Upper lobe of left lung (tissue), 6 donors: Measurements from ENCODE around the gene FOXJ2. TPM values are rescaled to one million over a fixed set of nuclear protein-coding genes. Genes with fewer than 3 reads are reported as not detected.

Experiments
- ATAC-seq, 2 donors: fragments of 200-7000 bp; cut with Tn5 transposase; one replicate each; pipeline ENCODE4 v1.9.1; 2022; ENCODE audit warnings: mild to moderate bottlenecking in 2 of 2, moderate library complexity in 2 of 2; ENCODE audit not compliant: low FRiP score in 2 of 2
- DNase-seq, 2 donors: peaks; one replicate each; pipeline ENCODE4 v3.0.0-alpha.2; 2019 to 2020
- H3K27ac ChIP-seq, 4 donors: fragments of 200-600 bp; sonication (generic); one replicate each; pipeline ENCODE4 v1.5.1; 2016 to 2019
- H3K27me3 ChIP-seq, 4 donors: fragments of 200-600 bp; sonication (generic); one replicate each; pipeline ENCODE4 v1.5.1; 2017 to 2019
- H3K36me3 ChIP-seq, 4 donors: fragments of 200-600 bp; sonication (generic); one replicate each; pipeline ENCODE4 v1.5.1; 2016 to 2019
- H3K4me1 ChIP-seq, 4 donors: fragments of 200-600 bp; sonication (generic); one replicate each; pipeline ENCODE4 v1.5.1; 2018 to 2019
- H3K4me3 ChIP-seq, 4 donors: fragments of 200-600 bp; sonication (generic); one replicate each; pipeline ENCODE4 v1.5.1; 2017 to 2019; ENCODE audit warnings: mild to moderate bottlenecking in 2 of 4, moderate library complexity in 1 of 4
- H3K9me3 ChIP-seq, 4 donors: fragments of 200-600 bp; sonication (generic); one replicate each; pipeline ENCODE4 v1.5.1; 2018 to 2019
- CTCF ChIP-seq, 6 experiments: fragments of 450-650 bp in 4 of 6; fragments of 200-600 bp in 2 of 6; sonication (generic) in 2 of 6; IDR thresholded peaks; one replicate each; pipeline ENCODE4 v1.5.1; 2016 to 2019; ENCODE audit warnings: antibody characterized with exemption in 6 of 6
- EP300 ChIP-seq, 4 donors: sonication (generic); formaldehyde crosslinking; IDR thresholded peaks; one replicate each; pipeline ENCODE4 v1.5.1; 2017; ENCODE audit warnings: antibody characterized with exemption in 4 of 4, control low read depth in 2 of 4
- POLR2A ChIP-seq, 4 donors: fragments of 450-650 bp; IDR thresholded peaks; one replicate each; pipeline ENCODE4 v1.5.1; 2016 to 2017; ENCODE audit warnings: antibody characterized with exemption in 4 of 4, mild to moderate bottlenecking in 2 of 4
- POLR2AphosphoS5 ChIP-seq, 2 donors: sonication (generic); formaldehyde crosslinking; IDR thresholded peaks; one replicate each; pipeline ENCODE4 v1.5.1; 2017; ENCODE audit warnings: antibody characterized with exemption in 2 of 2
- WGBS, 2 donors: methylation state at CpG; one replicate each; pipeline ENCODE4 v1.1.5; 2017 to 2018; 5-methylcytosine and 5-hydroxymethylcytosine counted together
- total RNA-seq, 6 donors: library from RNA; depleted of rRNA in 4 of 6; stranded (reverse); fragments of >200 nt in 4 of 6; gene quantifications; one replicate each; pipeline versions ENCODE4 v1.1.0 to v1.2.1, GENCODE V29; 2016 to 2021
- donor health status: DM: no; HTN: no; CAD: no; lungs with moderate emphysema.
- donor health status: DM: no; HTN: yes; CAD: no; lungs with severe emphysema.

The FOXJ2 gene
- total RNA-seq, 6 donors from 2014 or later = 14.7 to 25.1 (median 18.4) TPM

GRCh38 chr12:8036346-8036745, 3.8 kb downstream of the FOXJ2 start:
- DNase-seq = peak in 1 of 2 donors; percentile 65
- ATAC-seq = no peak
- peak overlapping the region in 2 of 4 donors; percentile 52 to 64 for H3K27ac ChIP-seq
- WGBS, 2 donors = 50 to 66% methylated on average over 8 of the region's 8 CpGs
- peaks cover 0 to 21% (median 15%) of the 10 kb centered on the region in 4 donors for H3K36me3 ChIP-seq
- H3K4me1 ChIP-seq = peaks cover 61 to 68% (median 64%) of the 10 kb centered on the region in 4 donors
- no peak overlapping the region for H3K4me3 ChIP-seq
- TF ChIP-seq POLR2AphosphoS5 (IDR thresholded peaks at IDR 0.05) (no peak), CTCF (IDR thresholded peaks at IDR 0.05) (no peak)
- H3K27me3 ChIP-seq = no peaks in the 10 kb centered on the region
- H3K9me3 ChIP-seq = no peaks in the 10 kb centered on the region

GRCh38 chr12:8037046-8037663, 4.6 kb downstream of the FOXJ2 start:
- WGBS, 2 donors = 19 to 42% methylated on average over 6 of the region's 6 CpGs
- H3K36me3 ChIP-seq = peaks cover 2 to 29% (median 23%) of the 10 kb centered on the region in 4 donors
- ATAC-seq (no peak), DNase-seq (no peak)
- H3K27me3 ChIP-seq = no peaks in the 10 kb centered on the region
- peak overlapping the region in 3 of 4 donors; percentile 1 to 64 (median 8) for H3K27ac ChIP-seq
- H3K4me3 ChIP-seq = no peak overlapping the region
- H3K4me1 ChIP-seq = peaks cover 59 to 63% (median 61%) of the 10 kb centered on the region in 4 donors
- no peaks in the 10 kb centered on the region for H3K9me3 ChIP-seq
- no peak for TF ChIP-seq CTCF (IDR thresholded peaks at IDR 0.05)
- TF ChIP-seq POLR2A (IDR thresholded peaks at IDR 0.05) = no peak
- no peak for TF ChIP-seq POLR2AphosphoS5 (IDR thresholded peaks at IDR 0.05)
- TF ChIP-seq EP300 (IDR thresholded peaks at IDR 0.05) = no peak

GRCh38 chr12:8037947-8038346, 5.4 kb downstream of the FOXJ2 start:
- DNase-seq (no peak), ATAC-seq (no peak)
- Histone ChIP-seq H3K9me3 (no peaks in the 10 kb centered on the region), H3K27ac (peak overlapping the region in 3 of 4 donors; percentile 61 to 70 (median 64)), H3K36me3 (peaks cover 7 to 37% (median 29%) of the 10 kb centered on the region in 4 donors), H3K4me1 (peaks cover 59 to 62% (median 61%) of the 10 kb centered on the region in 4 donors), H3K4me3 (peak overlapping the region in 1 of 4 donors; percentile 26), H3K27me3 (no peaks in the 10 kb centered on the region)
- no peak for TF ChIP-seq CTCF (IDR thresholded peaks at IDR 0.05)
- TF ChIP-seq POLR2AphosphoS5 (IDR thresholded peaks at IDR 0.05) = no peak
- no peak for TF ChIP-seq EP300 (IDR thresholded peaks at IDR 0.05)
- TF ChIP-seq POLR2A (IDR thresholded peaks at IDR 0.05) = no peak
- 64 to 65% methylated on average over 6 of the region's 6 CpGs for WGBS, 2 donors

GRCh38 chr12:8038659-8039114, 6.2 kb downstream of the FOXJ2 start:
- ATAC-seq = peak; percentile 54 to 80
- Histone ChIP-seq H3K27ac (peak overlapping the region; percentile 22 to 70 (median 62)), H3K27me3 (no peaks in the 10 kb centered on the region), H3K9me3 (no peaks in the 10 kb centered on the region), H3K4me3 (peak overlapping the region in 3 of 4 donors; percentile 10 to 26 (median 20)), H3K36me3 (peaks cover 13 to 44% (median 35%) of the 10 kb centered on the region in 4 donors), H3K4me1 (peaks cover 56 to 57% (median 57%) of the 10 kb centered on the region in 4 donors)
- DNase-seq = peak; percentile 48 to 85
- TF ChIP-seq EP300 (IDR thresholded peaks at IDR 0.05) (no peak), POLR2AphosphoS5 (IDR thresholded peaks at IDR 0.05) (no peak), CTCF (IDR thresholded peaks at IDR 0.05) (no peak), POLR2A (IDR thresholded peaks at IDR 0.05) (no peak)
- WGBS, 2 donors = 25 to 30% methylated on average over 10 to 13 of the region's 13 CpGs
